OCI-LY3 (cell line): ENCODE measurements around the gene FBXO2.

ENCODE experiments used
- H2AFZ ChIP-seq: fragments of 200-600, 300-600 bp; shearing (Covaris generic); 2 replicates; pipeline ENCODE4 v1.6.0; 2014; ENCODE audit warnings: antibody characterized with exemption, low read depth, low read length
- H3K27ac ChIP-seq: fragments of 200-600, 300-600 bp; sonication (generic); 2 replicates; pipeline ENCODE4 v1.5.1; 2014; ENCODE audit warnings: mild to moderate bottlenecking, low read length, moderate library complexity, mixed read lengths
- H3K27me3 ChIP-seq: fragments of 200-600, 300-600 bp; sonication (generic); 2 replicates; pipeline ENCODE4 v1.6.1; 2014; ENCODE audit warnings: low read depth, low read length, mixed read lengths
- H3K36me3 ChIP-seq: fragments of 200-600, 300-600 bp; sonication (generic); replicated peaks from 2 replicates; pipeline ENCODE3; 2014; ENCODE audit warnings: low read depth, low read length, mixed read lengths
- H3K4me1 ChIP-seq: fragments of 300-600, 200-600 bp; sonication (generic); 2 replicates; pipeline ENCODE4 v1.6.1; 2014; ENCODE audit warnings: low read length, mixed read lengths
- H3K4me2 ChIP-seq: fragments of 200-600, 300-600 bp; sonication (generic); 2 replicates; pipeline ENCODE4 v1.6.1; 2014; ENCODE audit warnings: low read length, mixed read lengths
- H3K4me3 ChIP-seq: fragments of 300-600, 200-600 bp; sonication (generic); 2 replicates; pipeline ENCODE4 v1.5.1; 2014; ENCODE audit warnings: antibody characterized with exemption, mild to moderate bottlenecking, low read length, moderate library complexity
- H3K79me2 ChIP-seq: fragments of 300-600, 200-600 bp; shearing (Covaris generic); 2 replicates; pipeline ENCODE4 v1.6.1; 2014; ENCODE audit warnings: mild to moderate bottlenecking, low read length, mixed read lengths
- H3K9ac ChIP-seq: fragments of 300-600, 200-600 bp; shearing (Covaris generic); 2 replicates; pipeline ENCODE4 v1.6.0; 2014; ENCODE audit warnings: mild to moderate bottlenecking, low read length, moderate library complexity
- H3K9me3 ChIP-seq: fragments of 200-600, 300-600 bp; shearing (Covaris generic); 2 replicates; pipeline ENCODE4 v1.6.1; 2014; ENCODE audit warnings: low read length, mixed read lengths; ENCODE audit not compliant: insufficient read depth
- H4K20me1 ChIP-seq: fragments of 200-600, 300-600 bp; sonication (generic); 2 replicates; pipeline ENCODE4 v1.6.1; 2016; ENCODE audit warnings: low read length, mixed read lengths; ENCODE audit not compliant: insufficient read depth
- CTCF ChIP-seq: fragments of 200-600, 300-600 bp; sonication (generic); IDR thresholded peaks from 2 replicates; pipeline ENCODE4 v1.5.1; 2014; ENCODE audit warnings: antibody characterized with exemption, low read length, low read depth
- EZH2phosphoT487 ChIP-seq: fragments of 200-600 bp; shearing (Covaris generic); IDR thresholded peaks from 2 replicates; pipeline ENCODE4 v1.6.1; 2018; ENCODE audit warnings: antibody characterized with exemption, mixed run types, low read depth

Gene FBXO2

GRCh38 chr1:11701551-11701961 lies 47.3 kb upstream of the FBXO2 start:
- no peaks in the 10 kb centered on the region for H3K27me3 ChIP-seq
- no peak for TF ChIP-seq EZH2phosphoT487
- no peak for TF ChIP-seq CTCF
- H3K27ac ChIP-seq: no peak overlapping the region
- H3K4me1 ChIP-seq: no peaks in the 10 kb centered on the region
- H3K4me3 ChIP-seq: no peak overlapping the region
- H3K9ac ChIP-seq: no peak overlapping the region
- no peaks in the 10 kb centered on the region for H4K20me1 ChIP-seq
- H3K79me2 ChIP-seq: no peaks in the 10 kb centered on the region
- no peaks in the 10 kb centered on the region for H3K9me3 ChIP-seq
- H3K4me2 ChIP-seq: no peak overlapping the region
- no peaks in the 10 kb centered on the region for H3K36me3 ChIP-seq
- H2AFZ ChIP-seq: no peak overlapping the region

- no peaks in the 10 kb centered on the region for H3K27me3 ChIP-seq
- no peak overlapping the region for H3K27ac ChIP-seq
- no peaks in the 10 kb centered on the region for H4K20me1 ChIP-seq
- no peaks in the 10 kb centered on the region for H3K9me3 ChIP-seq
- H2AFZ ChIP-seq: no peak overlapping the region
- TF ChIP-seq CTCF (no peak), EZH2phosphoT487 (no peak)
- no peaks in the 10 kb centered on the region for H3K79me2 ChIP-seq
- no peak overlapping the region for H3K4me2 ChIP-seq
- no peak overlapping the region for H3K9ac ChIP-seq
- no peaks in the 10 kb centered on the region for H3K4me1 ChIP-seq
- no peak overlapping the region for H3K4me3 ChIP-seq
- H3K36me3 ChIP-seq: no peaks in the 10 kb centered on the region
These were observed 46.6 kb upstream of the FBXO2 start for GRCh38 chr1:11700601-11701467.

- Histone ChIP-seq H4K20me1 (no peaks in the 10 kb centered on the region), H3K4me1 (no peaks in the 10 kb centered on the region), H2AFZ (no peak overlapping the region), H3K27ac (no peak overlapping the region), H3K4me2 (no peak overlapping the region), H3K4me3 (no peak overlapping the region), H3K27me3 (no peaks in the 10 kb centered on the region), H3K36me3 (no peaks in the 10 kb centered on the region), H3K79me2 (no peaks in the 10 kb centered on the region), H3K9me3 (no peaks in the 10 kb centered on the region), H3K9ac (no peak overlapping the region)
- TF ChIP-seq CTCF: no peak
- no peak for TF ChIP-seq EZH2phosphoT487
These were observed 43.6 kb upstream of the FBXO2 start for GRCh38 chr1:11697893-11698210.

- TF ChIP-seq EZH2phosphoT487: no peak
- no peak for TF ChIP-seq CTCF
- Histone ChIP-seq H3K79me2 (no peaks in the 10 kb centered on the region), H3K27ac (no peak overlapping the region), H3K9me3 (no peaks in the 10 kb centered on the region), H4K20me1 (no peaks in the 10 kb centered on the region), H3K4me1 (no peaks in the 10 kb centered on the region), H3K4me2 (no peak overlapping the region), H3K9ac (no peak overlapping the region), H3K36me3 (no peaks in the 10 kb centered on the region), H3K4me3 (no peak overlapping the region), H3K27me3 (no peaks in the 10 kb centered on the region), H2AFZ (no peak overlapping the region)
These were observed 43.1 kb upstream of the FBXO2 start for GRCh38 chr1:11697188-11697892.
